ENCODE results near the gene CASP8AP2.

GRCh38 chr6:89873721-89874120 lies 44.0 kb downstream of the CASP8AP2 start:
- TF ChIP-seq CTCF (IDR thresholded peaks at IDR 0.05 in 2 of 3, conservative IDR thresholded peaks at IDR 0.05 in 1 of 3; ENCODE audit: insufficient read depth in 2 of 3, low read depth in 1 of 3, low read length in 3 of 3) = no peak
- TF ChIP-seq EZH2 (IDR thresholded peaks at IDR 0.05; ENCODE audit: borderline replicate concordance, low read depth, low read length) = no peak
- TF ChIP-seq, protein P1, sequence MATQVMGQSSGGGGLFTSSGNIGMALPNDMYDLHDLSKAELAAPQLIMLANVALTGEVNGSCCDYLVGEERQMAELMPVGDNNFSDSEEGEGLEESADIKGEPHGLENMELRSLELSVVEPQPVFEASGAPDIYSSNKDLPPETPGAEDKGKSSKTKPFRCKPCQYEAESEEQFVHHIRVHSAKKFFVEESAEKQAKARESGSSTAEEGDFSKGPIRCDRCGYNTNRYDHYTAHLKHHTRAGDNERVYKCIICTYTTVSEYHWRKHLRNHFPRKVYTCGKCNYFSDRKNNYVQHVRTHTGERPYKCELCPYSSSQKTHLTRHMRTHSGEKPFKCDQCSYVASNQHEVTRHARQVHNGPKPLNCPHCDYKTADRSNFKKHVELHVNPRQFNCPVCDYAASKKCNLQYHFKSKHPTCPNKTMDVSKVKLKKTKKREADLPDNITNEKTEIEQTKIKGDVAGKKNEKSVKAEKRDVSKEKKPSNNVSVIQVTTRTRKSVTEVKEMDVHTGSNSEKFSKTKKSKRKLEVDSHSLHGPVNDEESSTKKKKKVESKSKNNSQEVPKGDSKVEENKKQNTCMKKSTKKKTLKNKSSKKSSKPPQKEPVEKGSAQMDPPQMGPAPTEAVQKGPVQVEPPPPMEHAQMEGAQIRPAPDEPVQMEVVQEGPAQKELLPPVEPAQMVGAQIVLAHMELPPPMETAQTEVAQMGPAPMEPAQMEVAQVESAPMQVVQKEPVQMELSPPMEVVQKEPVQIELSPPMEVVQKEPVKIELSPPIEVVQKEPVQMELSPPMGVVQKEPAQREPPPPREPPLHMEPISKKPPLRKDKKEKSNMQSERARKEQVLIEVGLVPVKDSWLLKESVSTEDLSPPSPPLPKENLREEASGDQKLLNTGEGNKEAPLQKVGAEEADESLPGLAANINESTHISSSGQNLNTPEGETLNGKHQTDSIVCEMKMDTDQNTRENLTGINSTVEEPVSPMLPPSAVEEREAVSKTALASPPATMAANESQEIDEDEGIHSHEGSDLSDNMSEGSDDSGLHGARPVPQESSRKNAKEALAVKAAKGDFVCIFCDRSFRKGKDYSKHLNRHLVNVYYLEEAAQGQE (IDR thresholded peaks at IDR 0.05; ENCODE audit: borderline replicate concordance) = no peak
- TF ChIP-seq, protein P1 (CRISPR knock-in tag; IDR thresholded peaks at IDR 0.05; ENCODE audit: low read depth) = no peak
- no peak for TF ChIP-seq E2F4 (CRISPR knock-in tag; IDR thresholded peaks at IDR 0.05; ENCODE audit: low read depth)
- TF ChIP-seq FOXA1 (IDR thresholded peaks at IDR 0.05; ENCODE audit: borderline replicate concordance) = no peak
- no peak for TF ChIP-seq PKNOX1 (IDR thresholded peaks at IDR 0.05)
- no peak for TF ChIP-seq YY1 (IDR thresholded peaks at IDR 0.05; ENCODE audit: borderline replicate concordance in 1 of 3, control insufficient read depth in 1 of 3, extremely low read depth in 1 of 3, insufficient read depth in 3 of 3, insufficient read length in 1 of 3, insufficient replicate concordance in 2 of 3, low read depth in 1 of 3, low read length in 2 of 3)
- no peak for TF ChIP-seq BRCA1 (IDR thresholded peaks at IDR 0.05)
- TF ChIP-seq BRCA1 (CRISPR knock-in tag; IDR thresholded peaks at IDR 0.05) = no peak

Data from K562 (cell line).